DMS79 (cell line): ENCODE measurements around the gene EEFSEC.

ENCODE experiments used
- DNase-seq: peaks from one replicate; lab custom pipeline; 2025; lab: John Stamatoyannopoulos, UW

Gene EEFSEC

GRCh38 chr3:128352326-128352725, 199.0 kb downstream of the EEFSEC start:
- DNase-seq = no peak

GRCh38 chr3:128353361-128353965, 200.2 kb downstream of the EEFSEC start:
- DNase-seq = no peak

GRCh38 chr3:128353991-128354687, 200.9 kb downstream of the EEFSEC start:
- DNase-seq = no peak

- DNase-seq = no peak
Measured at GRCh38 chr3:128354788-128355542, 201.7 kb downstream of the EEFSEC start.

- DNase-seq = no peak
Measured at GRCh38 chr3:128355543-128355919, 202.2 kb downstream of the EEFSEC start.

- no peak for DNase-seq
Measured at GRCh38 chr3:128356822-128357221, 203.5 kb downstream of the EEFSEC start.

- DNase-seq = no peak
Measured at GRCh38 chr3:128357538-128357937, 204.3 kb downstream of the EEFSEC start.

- no peak for DNase-seq
Measured at GRCh38 chr3:128358156-128358895, 205.0 kb downstream of the EEFSEC start.

- no peak for DNase-seq
Measured at GRCh38 chr3:128359060-128359664, 205.9 kb downstream of the EEFSEC start.

- no peak for DNase-seq
Measured at GRCh38 chr3:128359846-128360642, 206.8 kb downstream of the EEFSEC start.

- no peak for DNase-seq
Measured at GRCh38 chr3:128360705-128361271, 207.5 kb downstream of the EEFSEC start.

GRCh38 chr3:128362026-128362965, 209.0 kb downstream of the EEFSEC start:
- DNase-seq = no peak

GRCh38 chr3:128364291-128364690, 211.0 kb downstream of the EEFSEC start:
- DNase-seq = no peak

GRCh38 chr3:128364808-128365360, 211.6 kb downstream of the EEFSEC start:
- no peak for DNase-seq

- DNase-seq = no peak
Measured at GRCh38 chr3:128366136-128366535, 212.9 kb downstream of the EEFSEC start.

- DNase-seq = no peak
Measured at GRCh38 chr3:128366652-128367051, 213.4 kb downstream of the EEFSEC start.

- no peak for DNase-seq
Measured at GRCh38 chr3:128367221-128367620, 213.9 kb downstream of the EEFSEC start.

- no peak for DNase-seq
Measured at GRCh38 chr3:128367761-128368160, 214.5 kb downstream of the EEFSEC start.

- no peak for DNase-seq
Measured at GRCh38 chr3:128368626-128369025, 215.3 kb downstream of the EEFSEC start.
